Right lobe of liver (tissue), 6 donors: ENCODE measurements around the gene MYO3A. TPM values are rescaled to one million over a fixed set of nuclear protein-coding genes. Genes with fewer than 3 reads are reported as not detected.
"Not testable (repeated sequence)": the region's sequence is repeated elsewhere in the genome, so short reads cannot be mapped to it uniquely, and the experiment has no call there.

Source experiments
- ATAC-seq, 4 donors: fragments of 200-7000 bp; cut with Tn5 transposase; one replicate each; pipeline ENCODE4 v1.9.1; 2020; ENCODE audit warnings: mild to moderate bottlenecking in 4 of 4, moderate library complexity in 4 of 4
- DNase-seq, 3 donors: peaks; one replicate each; pipeline ENCODE4 v3.0.0-alpha.2; 2020
- H3K27ac ChIP-seq, 3 donors: fragments of 200-600 bp; one replicate each; pipeline ENCODE4 v1.8.0; 2022
- H3K27me3 ChIP-seq, 2 donors: fragments of 200-600 bp; one replicate each; pipeline ENCODE4 v1.8.0; 2022
- H3K36me3 ChIP-seq, 4 donors: fragments of 200-600 bp; sonication (generic) in 1 of 4; one replicate each; pipeline versions ENCODE4 v1.5.1 to v1.8.0; 2017 to 2022; ENCODE audit warnings: control low read depth in 1 of 4
- H3K4me1 ChIP-seq, 4 donors: fragments of 200-600 bp; sonication (generic) in 1 of 4; one replicate each; pipeline versions ENCODE4 v1.5.1 to v1.8.0; 2017 to 2022; ENCODE audit warnings: control low read depth in 1 of 4
- H3K4me3 ChIP-seq, 3 donors: fragments of 200-600 bp; one replicate each; pipeline ENCODE4 v1.8.0; 2022
- H3K9me3 ChIP-seq, 4 donors: fragments of 200-600 bp; sonication (generic) in 1 of 4; one replicate each; pipeline versions ENCODE4 v1.5.1 to v1.8.0; 2017 to 2022; ENCODE audit warnings: control low read depth in 1 of 4
- CTCF ChIP-seq, 4 donors: fragments of 200-600 bp in 3 of 4; fragments of 450-650 bp in 1 of 4; IDR thresholded peaks; one replicate each; pipeline versions ENCODE4 v1.5.1 to v1.8.0; 2016 to 2022; ENCODE audit warnings: antibody characterized with exemption in 4 of 4, mild to moderate bottlenecking in 2 of 4
- POLR2A ChIP-seq: fragments of 450-650 bp; IDR thresholded peaks from one replicate; pipeline ENCODE4 v1.6.1; 2017; ENCODE audit warnings: antibody characterized with exemption, mild to moderate bottlenecking
- WGBS: methylation state at CpG from one replicate; pipeline ENCODE4 v1.1.6; 2018; ENCODE audit warnings: low coverage, low lambda C conversion rate; ENCODE audit not compliant: insufficient coverage; ENCODE audit errors: missing lambda C conversion rate; 5-methylcytosine and 5-hydroxymethylcytosine counted together
- intact Hi-C, 2 donors: fragments of 100-400 bp; cut with DNase I; formaldehyde crosslinking; loops; one replicate each; pipeline versions ENCODE4 v1.11.2 to v1.14.1; 2022
- total RNA-seq, 6 experiments: library from RNA; depleted of rRNA in 2 of 6; stranded (reverse); fragments of >200 nt in 2 of 6; fragmentation: NEBNext Ultra II Directional in 3 of 6; extraction: Animal tissue kit (Norgen Biotek cat#: 25700) in 3 of 6; gene quantifications; one replicate each; pipeline versions ENCODE4 v1.1.0 to v1.2.4, GENCODE V29; 2016 to 2023
- donor health status: DM: no; HTN: yes; CAD: no.
- donor health status: DM: no; HTN: no; CAD: no.
- donor health status: DM: no; HTN: no; CAD: no.
- donor health status: DM: no; HTN: yes; CAD: no.
- donor health status: DM: no; HTN: yes; CAD: no.

The MYO3A gene
- total RNA-seq, 6 experiments from 2014 or later, result 0.04 to 0.12 (median 0.12) TPM; not detected in 3

- 22% methylated on average over 1 of the region's 1 CpG for WGBS
- Histone ChIP-seq H3K9me3 (no peaks in the 10 kb centered on the region), H3K36me3 (no peaks in the 10 kb centered on the region), H3K27ac (no peak overlapping the region), H3K4me3 (no peak overlapping the region), H3K4me1 (no peaks in the 10 kb centered on the region), H3K27me3 (no peaks in the 10 kb centered on the region)
- DNase-seq (no peak), ATAC-seq (no peak)
- no peak for TF ChIP-seq POLR2A
- TF ChIP-seq CTCF (IDR thresholded peaks at IDR 0.05), result no peak
- intact Hi-C loops, result no loop called here
These were observed 159.2 kb downstream of the MYO3A start for GRCh38 chr10:26093229-26093628.

- H3K9me3 ChIP-seq, result no peaks in the 10 kb centered on the region
- no peaks in the 10 kb centered on the region for H3K27me3 ChIP-seq
- intact Hi-C loops, result no loop called here
- H3K4me3 ChIP-seq, result no peak overlapping the region
- no peak overlapping the region for H3K27ac ChIP-seq
- no peak for DNase-seq
- no peaks in the 10 kb centered on the region for H3K4me1 ChIP-seq
- TF ChIP-seq CTCF (IDR thresholded peaks at IDR 0.05), result no peak
- no peak for TF ChIP-seq POLR2A
- no peaks in the 10 kb centered on the region for H3K36me3 ChIP-seq
- no peak for ATAC-seq
- WGBS, result 61% methylated on average over 4 of the region's 4 CpGs
These were observed 161.8 kb downstream of the MYO3A start for GRCh38 chr10:26095781-26096180.

- DNase-seq, H3K27me3 ChIP-seq, H3K4me1 ChIP-seq, H3K27ac ChIP-seq, ATAC-seq, H3K4me3 ChIP-seq, H3K36me3 ChIP-seq, intact Hi-C loops, H3K9me3 ChIP-seq: not testable (repeated sequence)
- WGBS, result 50% methylated on average over 1 of the region's 1 CpG
These were observed 163.5 kb downstream of the MYO3A start for GRCh38 chr10:26097549-26097948.

- H3K4me3 ChIP-seq, result no peak overlapping the region
- H3K4me1 ChIP-seq, result no peaks in the 10 kb centered on the region
- ATAC-seq (no peak), DNase-seq (no peak)
- H3K9me3 ChIP-seq, result no peaks in the 10 kb centered on the region
- intact Hi-C loops, result no loop called here
- H3K36me3 ChIP-seq, result no peaks in the 10 kb centered on the region
- no peaks in the 10 kb centered on the region for H3K27me3 ChIP-seq
- no peak overlapping the region for H3K27ac ChIP-seq
- TF ChIP-seq CTCF (IDR thresholded peaks at IDR 0.05) (no peak), POLR2A (no peak)
- 37% methylated on average over 3 of the region's 3 CpGs for WGBS
These were observed 178.5 kb downstream of the MYO3A start for GRCh38 chr10:26112532-26112931.

- no peak overlapping the region for H3K27ac ChIP-seq
- TF ChIP-seq CTCF (IDR thresholded peaks at IDR 0.05) (no peak), POLR2A (no peak)
- no peaks in the 10 kb centered on the region for H3K36me3 ChIP-seq
- no peaks in the 10 kb centered on the region for H3K9me3 ChIP-seq
- intact Hi-C loops, result no loop called here
- no peaks in the 10 kb centered on the region for H3K4me1 ChIP-seq
- 59% methylated on average over 3 of the region's 3 CpGs for WGBS
- DNase-seq, result no peak
- no peak overlapping the region for H3K4me3 ChIP-seq
- no peaks in the 10 kb centered on the region for H3K27me3 ChIP-seq
- no peak for ATAC-seq
These were observed 204.6 kb downstream of the MYO3A start for GRCh38 chr10:26138613-26139012.
